A549 (cell line): ENCODE results near the gene PSMB11. TPM values are rescaled to one million over a fixed set of nuclear protein-coding genes. Genes with fewer than 3 reads are reported as not detected.
"Not testable (repeated sequence)": the region's sequence is repeated elsewhere in the genome, so short reads cannot be mapped to it uniquely, and the experiment has no call there.

Experiments
- ATAC-seq, 2 experiments: fragments of 200-7000 bp in 1 of 2; fragments of >200 bp in 1 of 2; cut with Nextera tagmentation in 1 of 2; cut with Tn5 transposase in 1 of 2; 3 replicates each; pipeline versions ENCODE4 v1.8.0 to v1.9.1; 2018 to 2020; ENCODE audit warnings: mild to moderate bottlenecking in 1 of 2, moderate library complexity in 1 of 2
- CTCF ChIA-PET: fragments of 300-600 bp; sonication (Branson Sonifier 250); formaldehyde crosslinking; extraction: SDS; loops from one replicate; lab custom pipeline; 2021; ENCODE audit warnings: antibody characterized with exemption, inconsistent platforms; lab: Yijun Ruan, JAX
- POLR2A ChIA-PET: fragments of 350-600 bp; formaldehyde crosslinking; extraction: SDS; loops from one replicate; lab custom pipeline; 2021; ENCODE audit warnings: antibody characterized with exemption, inconsistent platforms; lab: Yijun Ruan, JAX
- DNase-seq, 2 experiments: peaks; one replicate each; pipeline versions ENCODE4 v3.0.0 to v3.0.0-alpha.2; 2011 to 2016; ENCODE audit warnings: low read depth in 1 of 2, low spot score in 1 of 2
- FAIRE-seq: peaks from 2 replicates; lab custom pipeline; 2011; peaks lifted over from hg19 to GRCh38; lab: Jason Lieb, UNC
- H3K27ac ChIP-seq, 2 experiments: fragments of >200 bp; sonication (Bioruptor Twin); formaldehyde crosslinking; 3 replicates each; pipeline ENCODE4 v1.5.1; 2016 to 2017
- H3K4me1 ChIP-seq: fragments of >200 bp; sonication (Bioruptor Twin); formaldehyde crosslinking; 3 replicates; pipeline ENCODE4 v1.6.1; 2016
- H3K4me2 ChIP-seq: fragments of >200 bp; sonication (Bioruptor Twin); formaldehyde crosslinking; 3 replicates; pipeline ENCODE4 v1.6.1; 2016
- H3K4me3 ChIP-seq: fragments of >200 bp; sonication (Bioruptor Twin); formaldehyde crosslinking; 3 replicates; pipeline ENCODE4 v1.5.1; 2016
- H3K9me3 ChIP-seq: fragments of >200 bp; sonication (Bioruptor Twin); formaldehyde crosslinking; 3 replicates; pipeline ENCODE4 v1.6.1; 2016
- ATOH8 ChIP-seq: fragments of 250-450 bp; sonication (Bioruptor Pico); IDR thresholded peaks from 2 replicates; pipeline ENCODE4 v1.5.0; 2020; ENCODE audit warnings: low read depth, mild to moderate bottlenecking, moderate library complexity
- BCL3 ChIP-seq: fragments of >200 bp; sonication (Bioruptor Twin); formaldehyde crosslinking; IDR thresholded peaks from 3 replicates; pipeline ENCODE4 v1.6.1; 2016
- BHLHE40 ChIP-seq: IDR thresholded peaks from 2 replicates; pipeline ENCODE4 v1.6.1; 2012; ENCODE audit warnings: low read depth, low read length, inconsistent platforms
- CTCF ChIP-seq: fragments of >200 bp; sonication (Bioruptor Twin); formaldehyde crosslinking; IDR thresholded peaks from 3 replicates; pipeline ENCODE4 v1.5.1; 2016
- ESRRA ChIP-seq: fragments of 150-350 bp; IDR thresholded peaks from 2 replicates; pipeline ENCODE4 v1.6.1; 2014; ENCODE audit warnings: mild to moderate bottlenecking, low read length, borderline replicate concordance
- FOSL2 ChIP-seq, 2 experiments: fragments of 450-650 bp in 1 of 2; fragments of >200 bp in 1 of 2; sonication (Bioruptor Twin) in 1 of 2; formaldehyde crosslinking; IDR thresholded peaks; 2 replicates each; pipeline versions ENCODE4 v1.5.0 to v1.6.1; 2016 to 2020; ENCODE audit warnings: mild to moderate bottlenecking in 1 of 2, moderate library complexity in 1 of 2
- HES2 ChIP-seq: fragments of >200 bp; sonication (Bioruptor Twin); formaldehyde crosslinking; IDR thresholded peaks from 2 replicates; pipeline ENCODE4 v1.6.1; 2016
- HOXA7 ChIP-seq: fragments of 250-450 bp; sonication (Bioruptor Pico); IDR thresholded peaks from 2 replicates; pipeline ENCODE4 v1.5.0; 2020; ENCODE audit warnings: mild to moderate bottlenecking, moderate library complexity
- NFE2L2 ChIP-seq: fragments of 150-350 bp; conservative IDR thresholded peaks from 2 replicates; pipeline ENCODE4 v1.6.1; 2014; ENCODE audit warnings: low read length
- PBX3 ChIP-seq: IDR thresholded peaks from 2 replicates; pipeline ENCODE4 v1.6.1; 2012
- PHF8 ChIP-seq: fragments of 200-600 bp; sonication (generic); IDR thresholded peaks from 2 replicates; pipeline ENCODE4 v1.6.1; 2016; ENCODE audit warnings: low read depth, mild to moderate bottlenecking, antibody characterized with exemption, moderate library complexity, borderline replicate concordance
- POLR2A ChIP-seq: IDR thresholded peaks from 2 replicates; pipeline ENCODE4 v1.6.1; 2012; ENCODE audit warnings: mild to moderate bottlenecking, low read length
- REST ChIP-seq: fragments of 200-600 bp; sonication (generic); IDR thresholded peaks from 2 replicates; pipeline ENCODE4 v1.6.1; 2016; ENCODE audit warnings: antibody characterized with exemption, mild to moderate bottlenecking, moderate library complexity
- RFX5 ChIP-seq: fragments of 450-650 bp; IDR thresholded peaks from 2 replicates; pipeline ENCODE4 v1.7.1; 2014; ENCODE audit warnings: antibody characterized with exemption, mild to moderate bottlenecking, moderate library complexity
- TP53 ChIP-seq: fragments of 250-450 bp; sonication (Bioruptor Pico); IDR thresholded peaks from 2 replicates; pipeline ENCODE4 v1.5.0; 2021; ENCODE audit warnings: mild to moderate bottlenecking, moderate library complexity
- WGBS: methylation state at CpG from one replicate; pipeline ENCODE4 v1.1.6; 2017; ENCODE audit errors: missing lambda C conversion rate; 5-methylcytosine and 5-hydroxymethylcytosine counted together
- polyA plus RNA-seq, 4 experiments: library from polyadenylated mRNA; depleted of rRNA in 3 of 4; stranded (reverse); fragments of >200 nt; fragmentation: RNase III in 1 of 4; extraction: RNeasy Plus Mini Kit Qiagen cat#74134 plus additional on column Dnase treatment in 1 of 4; gene quantifications; 2 replicates in 3 of 4; 3 replicates in 1 of 4; pipeline ENCODE4 v1.2.3, GENCODE V29; 2011 to 2017

The PSMB11 gene
- polyA plus RNA-seq, 2 of the 4 experiments (the other 2 are of a cell fraction), result not detected

GRCh38 chr14:23002592-23002991 is 39.4 kb upstream of the PSMB11 start:
- Histone ChIP-seq H3K4me1 (peaks cover 17% of the 10 kb centered on the region), H3K4me2 (no peak overlapping the region), H3K27ac (no peak overlapping the region), H3K9me3 (no peaks in the 10 kb centered on the region), H3K4me3 (no peak overlapping the region)
- no peak for FAIRE-seq
- WGBS, result 96% methylated on average over 3 of the region's 3 CpGs
- no peak for ATAC-seq
- CTCF ChIA-PET, result interaction anchor here (0.6 to 34.0 kb wide), 4 partner anchors 16 to 446 kb away, joined by 4 to 1206 read pairs (median 11); partner anchors contain the start of genes CDH24 and PSMB11
- TF ChIP-seq ESRRA (no peak), CTCF (no peak), TP53 (CRISPR knock-in tag) (no peak), BCL3 (no peak), HOXA7 (CRISPR knock-in tag) (no peak), POLR2A (no peak), PBX3 (no peak), ATOH8 (no peak), HES2 (no peak), PHF8 (no peak), RFX5 (no peak), BHLHE40 (no peak), NFE2L2 (no peak), REST (no peak)
- POLR2A ChIA-PET, result no interaction called here
- no peak for DNase-seq

GRCh38 chr14:23004274-23004673 is 37.7 kb upstream of the PSMB11 start:
- POLR2A ChIA-PET; H3K4me3 ChIP-seq; DNase-seq; TF ChIP-seq FOSL2 (IDR thresholded peaks at IDR 0.05): not testable (repeated sequence)
- peaks cover 24% of the 10 kb centered on the region for H3K4me1 ChIP-seq
- TF ChIP-seq FOSL2 (CRISPR knock-in tag; IDR thresholded peaks at IDR 0.05), result peak; percentile 60; the same call in 1 of the 2 replicates
- TF ChIP-seq, all 56 proteins: peak for 1; not testable (repeated sequence) for 55
- 98% methylated on average over 4 of the region's 4 CpGs for WGBS
- CTCF ChIA-PET, result interaction anchor here (0.6 to 34.0 kb wide), 3 partner anchors 17 to 123 kb away, joined by 3 to 1206 read pairs (median 18); partner anchors contain the start of genes CDH24 and PSMB11
- not testable (repeated sequence) for H3K27ac ChIP-seq, H3K4me2 ChIP-seq, FAIRE-seq, ATAC-seq, H3K9me3 ChIP-seq
